C4-2B (cell line): Measurements from ENCODE around the gene TXNDC11.

Source experiments
- CTCF ChIP-seq: fragments of 450-650 bp; conservative IDR thresholded peaks from 2 replicates; pipeline ENCODE4 v1.5.1; 2017; ENCODE audit warnings: mild to moderate bottlenecking
- ZFX ChIP-seq: fragments of 450-650 bp; IDR thresholded peaks from 2 replicates; pipeline ENCODE4 v1.6.1; 2017

- TF ChIP-seq CTCF (no peak), ZFX (no peak)
Observed at GRCh38 chr16:11666103-11667055, 76.3 kb downstream of the TXNDC11 start.
